ENCODE results near the gene TNFSF4.
A peak's percentile ranks its signal among the peaks of the same experiment; 100 is the strongest.

GRCh38 chr1:173202424-173203145, 4.5 kb downstream of the TNFSF4 start:
- no peak for TF ChIP-seq POLR2A (IDR thresholded peaks at IDR 0.05; ENCODE audit: extremely low read depth, insufficient read length)
- TF ChIP-seq CTCF (IDR thresholded peaks at IDR 0.05; ENCODE audit: low read depth, low read length) = peak; percentile 35
- TF ChIP-seq MYC (IDR thresholded peaks at IDR 0.05; ENCODE audit: low read depth, low read length) = no peak
